GM23338 (cell line): ENCODE measurements around the gene DUSP15. TPM values are rescaled to one million over a fixed set of nuclear protein-coding genes. Genes with fewer than 3 reads are reported as not detected.

Source experiments
- ATAC-seq: fragments of 200-7000 bp; cut with Tn5 transposase; 3 replicates; pipeline ENCODE4 v1.9.1; 2020
- DNase-seq: peaks from one replicate; pipeline ENCODE4 v3.0.0-alpha.2; 2015; ENCODE audit warnings: low spot score
- H2AFZ ChIP-seq: fragments of 200-600 bp; sonication (generic); 2 replicates; pipeline ENCODE4 v1.8.0; 2016; ENCODE audit warnings: antibody characterized with exemption, mild to moderate bottlenecking, moderate library complexity
- H3F3A ChIP-seq: fragments of 200-600 bp; sonication (generic); replicated peaks from 2 replicates; pipeline ENCODE4 v1.8.0; 2017; ENCODE audit warnings: antibody characterized with exemption, mixed run types, low read depth
- H3K27ac ChIP-seq: fragments of 200-600 bp; sonication (generic); 2 replicates; pipeline ENCODE4 v1.6.1; 2016; ENCODE audit warnings: low read depth
- H3K27me3 ChIP-seq: fragments of 200-600 bp; sonication (generic); 2 replicates; pipeline ENCODE4 v1.8.0; 2016; ENCODE audit warnings: mild to moderate bottlenecking, mixed run types, moderate library complexity; ENCODE audit not compliant: insufficient read depth
- H3K36me3 ChIP-seq: fragments of 200-600 bp; sonication (generic); 2 replicates; pipeline ENCODE4 v1.8.0; 2016; ENCODE audit warnings: mild to moderate bottlenecking; ENCODE audit not compliant: insufficient read depth
- H3K4me1 ChIP-seq: fragments of 200-600 bp; sonication (generic); 2 replicates; pipeline ENCODE4 v1.8.0; 2016; ENCODE audit warnings: mild to moderate bottlenecking, moderate library complexity; ENCODE audit not compliant: insufficient read depth
- H3K4me2 ChIP-seq: fragments of 200-600 bp; sonication (generic); 2 replicates; pipeline ENCODE4 v1.7.1; 2017; ENCODE audit warnings: mixed run types
- H3K4me3 ChIP-seq: fragments of 200-600 bp; sonication (generic); 2 replicates; pipeline ENCODE4 v1.6.1; 2016; ENCODE audit warnings: mixed run types
- H3K79me2 ChIP-seq: fragments of 200-600 bp; sonication (generic); replicated peaks from 2 replicates; pipeline ENCODE4 v1.8.0; 2017; ENCODE audit warnings: mild to moderate bottlenecking; ENCODE audit not compliant: insufficient read depth
- H3K9me2 ChIP-seq: fragments of 200-600 bp; sonication (generic); 2 replicates; pipeline ENCODE4 v1.8.0; 2017; ENCODE audit not compliant: insufficient read depth
- H4K20me1 ChIP-seq: fragments of 200-600 bp; sonication (generic); replicated peaks from 2 replicates; pipeline ENCODE4 v1.8.0; 2017; ENCODE audit warnings: mild to moderate bottlenecking; ENCODE audit not compliant: insufficient read depth
- H3K27ac Mint-ChIP-seq: 2 replicates; pipeline ENCODE4 v1.8.0; 2020; ENCODE audit warnings: inconsistent platforms, mild to moderate bottlenecking, moderate library complexity, mixed read lengths
- H3K27me3 Mint-ChIP-seq: 3 replicates; pipeline ENCODE4 v1.8.0; 2022; ENCODE audit warnings: low read depth, mild to moderate bottlenecking, moderate library complexity, mixed read lengths, inconsistent platforms; ENCODE audit not compliant: insufficient read depth, poor library complexity
- H3K36me3 Mint-ChIP-seq: 3 replicates; pipeline ENCODE4 v1.8.0; 2021; ENCODE audit warnings: low read depth, mild to moderate bottlenecking, inconsistent platforms, moderate library complexity, mixed read lengths
- H3K4me1 Mint-ChIP-seq: 3 replicates; pipeline ENCODE4 v1.8.0; 2020; ENCODE audit warnings: mild to moderate bottlenecking, inconsistent platforms, mixed read lengths
- H3K4me3 Mint-ChIP-seq: 3 replicates; pipeline ENCODE4 v1.8.0; 2021; ENCODE audit warnings: moderate library complexity, mild to moderate bottlenecking, inconsistent platforms, mixed read lengths
- H3K9me3 Mint-ChIP-seq: 3 replicates; pipeline ENCODE4 v1.8.0; 2020; ENCODE audit warnings: moderate library complexity, mild to moderate bottlenecking, inconsistent platforms, mixed read lengths
- CREB1 ChIP-seq: fragments of 250-450 bp; sonication (Bioruptor Pico); IDR thresholded peaks from 2 replicates; pipeline ENCODE4 v1.5.0; 2020; ENCODE audit warnings: low read depth, mild to moderate bottlenecking, moderate library complexity
- ETS1 ChIP-seq: IDR thresholded peaks from 2 replicates; pipeline ENCODE4 v1.6.1; 2016; ENCODE audit warnings: antibody characterized with exemption
- EZH2 ChIP-seq: fragments of 200-600 bp; sonication (generic); IDR thresholded peaks from one replicate; pipeline ENCODE4 v1.8.0; 2017; ENCODE audit warnings: antibody characterized with exemption, mild to moderate bottlenecking, low read depth; ENCODE audit not compliant: unreplicated experiment
- EZH2phosphoT487 ChIP-seq: fragments of 200-600 bp; sonication (generic); IDR thresholded peaks from one replicate; pipeline ENCODE4 v1.8.1; 2018; ENCODE audit warnings: antibody characterized with exemption; ENCODE audit not compliant: unreplicated experiment
- JUNB ChIP-seq: IDR thresholded peaks from one replicate; pipeline ENCODE4 v1.6.1; 2016; ENCODE audit warnings: antibody characterized with exemption; ENCODE audit not compliant: unreplicated experiment
- NANOG ChIP-seq: IDR thresholded peaks from 2 replicates; pipeline ENCODE4 v1.6.1; 2016; ENCODE audit warnings: antibody characterized with exemption, borderline replicate concordance
- POLR2AphosphoS5 ChIP-seq: IDR thresholded peaks from 2 replicates; pipeline ENCODE4 v1.6.1; 2016; ENCODE audit warnings: antibody characterized with exemption, low read depth
- STAT1 ChIP-seq: IDR thresholded peaks from one replicate; pipeline ENCODE4 v1.6.1; 2016; ENCODE audit warnings: antibody characterized with exemption; ENCODE audit not compliant: unreplicated experiment
- ZNF114 ChIP-seq: fragments of 250-450 bp; sonication (Bioruptor Pico); IDR thresholded peaks from 2 replicates; pipeline ENCODE4 v1.5.0; 2020; ENCODE audit warnings: mild to moderate bottlenecking, moderate library complexity
- ZNF331 ChIP-seq: fragments of 250-450 bp; sonication (Bioruptor Pico); IDR thresholded peaks from 2 replicates; pipeline ENCODE4 v1.5.0; 2020; ENCODE audit warnings: low read depth, mild to moderate bottlenecking, moderate library complexity
- polyA plus RNA-seq: library from polyadenylated mRNA; unstranded; fragments of >200 nt; fragmentation: Nextera tagmentation; extraction: Ambion mirVana; gene quantifications from 2 replicates; pipeline ENCODE4 v1.2.1, GENCODE V29; 2016
- total RNA-seq: library from RNA; depleted of rRNA; stranded (reverse); fragments of >200 nt; shearing (Covaris generic); gene quantifications from 2 replicates; pipeline ENCODE4 v1.2.3, GENCODE V29; 2014
- TF ChIP-seq, protein P1 (sequence below): fragments of 250-450 bp; sonication (Bioruptor Pico); IDR thresholded peaks from 2 replicates; pipeline ENCODE4 v1.5.0; 2020; ENCODE audit warnings: mild to moderate bottlenecking, moderate library complexity
- TF ChIP-seq, protein P2 (sequence below), 2 experiments: fragments of 200-600 bp in 1 of 2; sonication (generic) in 1 of 2; conservative IDR thresholded peaks; 2 replicates each; pipeline versions ENCODE4 v1.5.1 to v1.6.1; 2016 to 2017; ENCODE audit warnings: antibody characterized with exemption in 2 of 2, low read depth in 2 of 2, mild to moderate bottlenecking in 2 of 2, moderate library complexity in 1 of 2
- TF ChIP-seq, protein P3 (sequence below): IDR thresholded peaks from one replicate; pipeline ENCODE4 v1.6.1; 2018; ENCODE audit warnings: antibody characterized with exemption; ENCODE audit not compliant: unreplicated experiment

DUSP15 gene
- total and polyA plus RNA-seq, 2 experiments from 2014 or later = 0.61 to 2.8 TPM

DNA sequence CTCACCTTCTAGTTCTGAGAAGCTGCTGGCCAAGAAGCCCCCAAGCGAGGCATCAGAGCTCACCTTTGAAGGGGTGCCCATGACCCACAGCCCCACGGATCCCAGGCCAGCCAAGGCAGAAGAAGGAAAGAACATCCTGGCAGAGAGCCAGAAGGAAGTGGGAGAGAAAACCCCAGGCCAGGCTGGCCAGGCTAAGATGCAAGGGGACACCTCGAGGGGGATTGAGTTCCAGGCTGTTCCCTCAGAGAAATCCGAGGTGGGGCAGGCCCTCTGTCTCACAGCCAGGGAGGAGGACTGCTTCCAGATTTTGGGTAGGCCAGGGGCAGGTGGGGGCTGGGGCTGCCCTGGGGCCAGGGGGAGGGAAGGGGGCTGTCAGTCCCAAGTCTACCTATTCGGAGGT is 48.9 kb downstream of the DUSP15 start:
- Mint-ChIP-seq H3K36me3 (no peaks in the 10 kb centered on the region), H3K27ac (no peak overlapping the region), H3K4me1 (peaks cover 3% of the 10 kb centered on the region; the same call in 2 of the 3 replicates), H3K27me3 (peaks cover 14% of the 10 kb centered on the region), H3K4me3 (no peak overlapping the region), H3K9me3 (no peaks in the 10 kb centered on the region)
- DNase-seq (no peak), ATAC-seq (no peak)
- H3K79me2 ChIP-seq = no peaks in the 10 kb centered on the region
- no peak overlapping the region for H3K4me2 ChIP-seq
- H2AFZ ChIP-seq = no peak overlapping the region
- H4K20me1 ChIP-seq = no peaks in the 10 kb centered on the region; the same call in 1 of the 2 replicates
- H3K36me3 ChIP-seq = no peaks in the 10 kb centered on the region
- H3K4me3 ChIP-seq = no peak overlapping the region
- no peak for TF ChIP-seq ETS1
- TF ChIP-seq, protein P1, sequence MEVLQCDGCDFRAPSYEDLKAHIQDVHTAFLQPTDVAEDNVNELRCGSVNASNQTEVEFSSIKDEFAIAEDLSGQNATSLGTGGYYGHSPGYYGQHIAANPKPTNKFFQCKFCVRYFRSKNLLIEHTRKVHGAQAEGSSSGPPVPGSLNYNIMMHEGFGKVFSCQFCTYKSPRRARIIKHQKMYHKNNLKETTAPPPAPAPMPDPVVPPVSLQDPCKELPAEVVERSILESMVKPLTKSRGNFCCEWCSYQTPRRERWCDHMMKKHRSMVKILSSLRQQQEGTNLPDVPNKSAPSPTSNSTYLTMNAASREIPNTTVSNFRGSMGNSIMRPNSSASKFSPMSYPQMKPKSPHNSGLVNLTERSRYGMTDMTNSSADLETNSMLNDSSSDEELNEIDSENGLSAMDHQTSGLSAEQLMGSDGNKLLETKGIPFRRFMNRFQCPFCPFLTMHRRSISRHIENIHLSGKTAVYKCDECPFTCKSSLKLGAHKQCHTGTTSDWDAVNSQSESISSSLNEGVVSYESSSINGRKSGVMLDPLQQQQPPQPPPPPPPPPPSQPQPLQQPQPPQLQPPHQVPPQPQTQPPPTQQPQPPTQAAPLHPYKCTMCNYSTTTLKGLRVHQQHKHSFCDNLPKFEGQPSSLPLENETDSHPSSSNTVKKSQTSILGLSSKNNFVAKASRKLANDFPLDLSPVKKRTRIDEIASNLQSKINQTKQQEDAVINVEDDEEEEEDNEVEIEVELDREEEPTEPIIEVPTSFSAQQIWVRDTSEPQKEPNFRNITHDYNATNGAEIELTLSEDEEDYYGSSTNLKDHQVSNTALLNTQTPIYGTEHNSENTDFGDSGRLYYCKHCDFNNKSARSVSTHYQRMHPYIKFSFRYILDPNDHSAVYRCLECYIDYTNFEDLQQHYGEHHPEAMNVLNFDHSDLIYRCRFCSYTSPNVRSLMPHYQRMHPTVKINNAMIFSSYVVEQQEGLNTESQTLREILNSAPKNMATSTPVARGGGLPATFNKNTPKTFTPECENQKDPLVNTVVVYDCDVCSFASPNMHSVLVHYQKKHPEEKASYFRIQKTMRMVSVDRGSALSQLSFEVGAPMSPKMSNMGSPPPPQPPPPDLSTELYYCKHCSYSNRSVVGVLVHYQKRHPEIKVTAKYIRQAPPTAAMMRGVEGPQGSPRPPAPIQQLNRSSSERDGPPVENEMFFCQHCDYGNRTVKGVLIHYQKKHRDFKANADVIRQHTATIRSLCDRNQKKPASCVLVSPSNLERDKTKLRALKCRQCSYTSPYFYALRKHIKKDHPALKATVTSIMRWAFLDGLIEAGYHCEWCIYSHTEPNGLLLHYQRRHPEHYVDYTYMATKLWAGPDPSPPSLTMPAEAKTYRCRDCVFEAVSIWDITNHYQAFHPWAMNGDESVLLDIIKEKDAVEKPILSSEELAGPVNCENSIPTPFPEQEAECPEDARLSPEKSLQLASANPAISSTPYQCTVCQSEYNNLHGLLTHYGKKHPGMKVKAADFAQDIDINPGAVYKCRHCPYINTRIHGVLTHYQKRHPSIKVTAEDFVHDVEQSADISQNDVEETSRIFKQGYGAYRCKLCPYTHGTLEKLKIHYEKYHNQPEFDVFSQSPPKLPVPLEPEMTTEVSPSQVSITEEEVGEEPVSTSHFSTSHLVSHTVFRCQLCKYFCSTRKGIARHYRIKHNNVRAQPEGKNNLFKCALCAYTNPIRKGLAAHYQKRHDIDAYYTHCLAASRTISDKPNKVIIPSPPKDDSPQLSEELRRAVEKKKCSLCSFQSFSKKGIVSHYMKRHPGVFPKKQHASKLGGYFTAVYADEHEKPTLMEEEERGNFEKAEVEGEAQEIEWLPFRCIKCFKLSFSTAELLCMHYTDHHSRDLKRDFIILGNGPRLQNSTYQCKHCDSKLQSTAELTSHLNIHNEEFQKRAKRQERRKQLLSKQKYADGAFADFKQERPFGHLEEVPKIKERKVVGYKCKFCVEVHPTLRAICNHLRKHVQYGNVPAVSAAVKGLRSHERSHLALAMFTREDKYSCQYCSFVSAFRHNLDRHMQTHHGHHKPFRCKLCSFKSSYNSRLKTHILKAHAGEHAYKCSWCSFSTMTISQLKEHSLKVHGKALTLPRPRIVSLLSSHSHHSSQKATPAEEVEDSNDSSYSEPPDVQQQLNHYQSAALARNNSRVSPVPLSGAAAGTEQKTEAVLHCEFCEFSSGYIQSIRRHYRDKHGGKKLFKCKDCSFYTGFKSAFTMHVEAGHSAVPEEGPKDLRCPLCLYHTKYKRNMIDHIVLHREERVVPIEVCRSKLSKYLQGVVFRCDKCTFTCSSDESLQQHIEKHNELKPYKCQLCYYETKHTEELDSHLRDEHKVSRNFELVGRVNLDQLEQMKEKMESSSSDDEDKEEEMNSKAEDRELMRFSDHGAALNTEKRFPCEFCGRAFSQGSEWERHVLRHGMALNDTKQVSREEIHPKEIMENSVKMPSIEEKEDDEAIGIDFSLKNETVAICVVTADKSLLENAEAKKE (CRISPR knock-in tag) = no peak
- no peak for TF ChIP-seq POLR2AphosphoS5
- TF ChIP-seq STAT1 = no peak
- TF ChIP-seq, protein P2, sequence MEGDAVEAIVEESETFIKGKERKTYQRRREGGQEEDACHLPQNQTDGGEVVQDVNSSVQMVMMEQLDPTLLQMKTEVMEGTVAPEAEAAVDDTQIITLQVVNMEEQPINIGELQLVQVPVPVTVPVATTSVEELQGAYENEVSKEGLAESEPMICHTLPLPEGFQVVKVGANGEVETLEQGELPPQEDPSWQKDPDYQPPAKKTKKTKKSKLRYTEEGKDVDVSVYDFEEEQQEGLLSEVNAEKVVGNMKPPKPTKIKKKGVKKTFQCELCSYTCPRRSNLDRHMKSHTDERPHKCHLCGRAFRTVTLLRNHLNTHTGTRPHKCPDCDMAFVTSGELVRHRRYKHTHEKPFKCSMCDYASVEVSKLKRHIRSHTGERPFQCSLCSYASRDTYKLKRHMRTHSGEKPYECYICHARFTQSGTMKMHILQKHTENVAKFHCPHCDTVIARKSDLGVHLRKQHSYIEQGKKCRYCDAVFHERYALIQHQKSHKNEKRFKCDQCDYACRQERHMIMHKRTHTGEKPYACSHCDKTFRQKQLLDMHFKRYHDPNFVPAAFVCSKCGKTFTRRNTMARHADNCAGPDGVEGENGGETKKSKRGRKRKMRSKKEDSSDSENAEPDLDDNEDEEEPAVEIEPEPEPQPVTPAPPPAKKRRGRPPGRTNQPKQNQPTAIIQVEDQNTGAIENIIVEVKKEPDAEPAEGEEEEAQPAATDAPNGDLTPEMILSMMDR (conservative IDR thresholded peaks at IDR 0.05; ENCODE audit: low read depth in 2 of 2) = no peak
- TF ChIP-seq CREB1 = no peak
- TF ChIP-seq EZH2 = no peak
- TF ChIP-seq JUNB = no peak
- TF ChIP-seq EZH2phosphoT487 = no peak
- TF ChIP-seq, protein P3, sequence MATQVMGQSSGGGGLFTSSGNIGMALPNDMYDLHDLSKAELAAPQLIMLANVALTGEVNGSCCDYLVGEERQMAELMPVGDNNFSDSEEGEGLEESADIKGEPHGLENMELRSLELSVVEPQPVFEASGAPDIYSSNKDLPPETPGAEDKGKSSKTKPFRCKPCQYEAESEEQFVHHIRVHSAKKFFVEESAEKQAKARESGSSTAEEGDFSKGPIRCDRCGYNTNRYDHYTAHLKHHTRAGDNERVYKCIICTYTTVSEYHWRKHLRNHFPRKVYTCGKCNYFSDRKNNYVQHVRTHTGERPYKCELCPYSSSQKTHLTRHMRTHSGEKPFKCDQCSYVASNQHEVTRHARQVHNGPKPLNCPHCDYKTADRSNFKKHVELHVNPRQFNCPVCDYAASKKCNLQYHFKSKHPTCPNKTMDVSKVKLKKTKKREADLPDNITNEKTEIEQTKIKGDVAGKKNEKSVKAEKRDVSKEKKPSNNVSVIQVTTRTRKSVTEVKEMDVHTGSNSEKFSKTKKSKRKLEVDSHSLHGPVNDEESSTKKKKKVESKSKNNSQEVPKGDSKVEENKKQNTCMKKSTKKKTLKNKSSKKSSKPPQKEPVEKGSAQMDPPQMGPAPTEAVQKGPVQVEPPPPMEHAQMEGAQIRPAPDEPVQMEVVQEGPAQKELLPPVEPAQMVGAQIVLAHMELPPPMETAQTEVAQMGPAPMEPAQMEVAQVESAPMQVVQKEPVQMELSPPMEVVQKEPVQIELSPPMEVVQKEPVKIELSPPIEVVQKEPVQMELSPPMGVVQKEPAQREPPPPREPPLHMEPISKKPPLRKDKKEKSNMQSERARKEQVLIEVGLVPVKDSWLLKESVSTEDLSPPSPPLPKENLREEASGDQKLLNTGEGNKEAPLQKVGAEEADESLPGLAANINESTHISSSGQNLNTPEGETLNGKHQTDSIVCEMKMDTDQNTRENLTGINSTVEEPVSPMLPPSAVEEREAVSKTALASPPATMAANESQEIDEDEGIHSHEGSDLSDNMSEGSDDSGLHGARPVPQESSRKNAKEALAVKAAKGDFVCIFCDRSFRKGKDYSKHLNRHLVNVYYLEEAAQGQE = no peak
- TF ChIP-seq ZNF331 = no peak
- no peak for TF ChIP-seq NANOG
- no peak for TF ChIP-seq ZNF114 (CRISPR knock-in tag)
- H3K4me1 ChIP-seq = peaks cover 4% of the 10 kb centered on the region
- H3K9me2 ChIP-seq = no peaks in the 10 kb centered on the region
- no peaks in the 10 kb centered on the region for H3K27me3 ChIP-seq
- no peak overlapping the region for H3K27ac ChIP-seq
- H3F3A ChIP-seq = 0 out of 2 replicates have a peak, but pooled peaks cover 9% of the 10 kb centered on the region
